ENCODE measurements around the gene NDFIP2. TPM values are rescaled to one million over a fixed set of nuclear protein-coding genes. Genes with fewer than 3 reads are reported as not detected.

Gene NDFIP2
- total and polyA plus RNA-seq, 10 donors, result 2.1 to 27.3 (median 14.0) TPM

DNA sequence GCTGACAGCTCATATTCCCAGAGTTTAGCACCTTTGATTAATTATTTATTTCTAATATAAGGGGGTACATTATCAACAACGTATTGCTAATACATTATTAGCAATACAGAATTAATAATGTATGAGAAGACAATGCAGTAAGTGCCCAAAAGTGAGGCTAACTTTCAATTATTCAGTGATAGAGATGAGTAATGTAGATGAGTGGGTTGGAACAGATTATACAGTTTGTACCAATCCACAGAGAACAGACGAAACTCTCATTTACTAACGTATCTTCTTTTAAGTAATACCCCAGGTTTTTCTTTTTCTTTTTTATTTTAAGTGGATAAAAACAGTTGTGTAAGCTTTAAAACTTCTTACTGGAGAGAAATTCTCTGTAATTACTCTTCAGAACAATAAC, 38.2 kb upstream of the NDFIP2 start:
- H3K36me3 ChIP-seq, result no peaks in the 10 kb centered on the region
- no peak for DNase-seq
- 79 to 93% (median 88%) methylated on average over 3 of the region's 3 CpGs for WGBS, 5 donors
- H3K9me3 ChIP-seq, result no peaks in the 10 kb centered on the region
- H3K4me3 ChIP-seq, result no peak overlapping the region
- intact Hi-C loops (cut with DNase I; ENCODE audit: low total_unique reads), result no loop called here
- TF ChIP-seq POLR2AphosphoS5 (IDR thresholded peaks at IDR 0.05), result no peak
- no peak overlapping the region for H3K27ac ChIP-seq
- H3K27me3 ChIP-seq (replicated peaks in 1 of 7), result no peaks in the 10 kb centered on the region
- no peaks in the 10 kb centered on the region for H3K4me1 ChIP-seq

- Histone ChIP-seq H3K27me3 (replicated peaks in 1 of 7) (no peaks in the 10 kb centered on the region), H3K27ac (no peak overlapping the region), H3K4me3 (no peak overlapping the region), H3K4me1 (peaks cover 0 to 12% (median 1%) of the 10 kb centered on the region in 6 donors), H3K9me3 (no peaks in the 10 kb centered on the region), H3K36me3 (no peaks in the 10 kb centered on the region)
- no peak for TF ChIP-seq POLR2AphosphoS5 (IDR thresholded peaks at IDR 0.05)
- no peak for TF ChIP-seq CTCF (IDR thresholded peaks at IDR 0.05 in 8 of 11, conservative IDR thresholded peaks at IDR 0.05 in 3 of 11)
- 80 to 92% (median 88%) methylated on average over 11 of the region's 11 CpGs for WGBS, 5 donors
- DNase-seq, result no peak
- intact Hi-C loops (cut with DNase I; ENCODE audit: low total_unique reads), result no loop called here
Measured at GRCh38 chr13:79445968-79446645, 34.8 kb upstream of the NDFIP2 start.

DNA sequence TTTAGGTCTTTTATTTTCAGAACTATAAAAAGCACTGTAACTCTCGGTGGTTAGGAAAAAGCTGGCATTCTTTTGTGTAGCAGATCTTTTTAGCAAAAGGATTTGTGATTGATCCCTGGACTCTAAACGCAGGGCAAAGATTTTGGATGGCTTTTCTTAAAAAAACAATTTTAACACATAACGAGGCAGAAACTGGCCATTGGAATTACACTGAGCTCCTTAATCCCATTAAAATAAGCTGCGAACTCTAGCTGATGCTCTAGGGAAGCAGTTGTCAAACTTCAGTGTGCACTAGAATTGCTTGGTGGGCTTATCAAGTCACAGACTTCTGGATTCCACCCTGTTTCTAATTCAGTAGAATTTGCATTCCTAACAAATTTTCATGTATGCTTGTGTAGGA, 33.8 kb upstream of the NDFIP2 start:
- H3K27ac ChIP-seq, result no peak overlapping the region
- peaks cover 0 to 17% (median 1%) of the 10 kb centered on the region in 6 donors for H3K4me1 ChIP-seq
- 87 to 93% (median 89%) methylated on average over 4 of the region's 4 CpGs for WGBS, 5 donors
- H3K27me3 ChIP-seq (replicated peaks in 1 of 7), result no peaks in the 10 kb centered on the region
- H3K9me3 ChIP-seq, result no peaks in the 10 kb centered on the region
- TF ChIP-seq POLR2AphosphoS5 (IDR thresholded peaks at IDR 0.05) (no peak), POLR2A (IDR thresholded peaks at IDR 0.05) (no peak), CTCF (IDR thresholded peaks at IDR 0.05 in 8 of 11, conservative IDR thresholded peaks at IDR 0.05 in 3 of 11) (no peak)
- no peak overlapping the region for H3K4me3 ChIP-seq
- no peak for DNase-seq
- intact Hi-C loops (cut with DNase I; ENCODE audit: low total_unique reads), result no loop called here
- H3K36me3 ChIP-seq, result no peaks in the 10 kb centered on the region

- intact Hi-C loops (cut with DNase I; ENCODE audit: low total_unique reads), result no loop called here
- peaks cover 0 to 17% (median 1%) of the 10 kb centered on the region in 6 donors for H3K4me1 ChIP-seq
- H3K27me3 ChIP-seq (replicated peaks in 1 of 7), result no peaks in the 10 kb centered on the region
- TF ChIP-seq POLR2A (IDR thresholded peaks at IDR 0.05) (no peak), CTCF (IDR thresholded peaks at IDR 0.05 in 8 of 11, conservative IDR thresholded peaks at IDR 0.05 in 3 of 11) (no peak), POLR2AphosphoS5 (IDR thresholded peaks at IDR 0.05) (no peak)
- no peaks in the 10 kb centered on the region for H3K9me3 ChIP-seq
- no peak for DNase-seq
- no peaks in the 10 kb centered on the region for H3K36me3 ChIP-seq
- 90 to 98% (median 93%) methylated on average over 2 of the region's 2 CpGs for WGBS, 5 donors
- no peak overlapping the region for H3K27ac ChIP-seq
- no peak overlapping the region for H3K4me3 ChIP-seq
Measured at GRCh38 chr13:79447741-79448140, 33.2 kb upstream of the NDFIP2 start.

Measured in spleen (tissue), 11 donors.